Endothelial cell of umbilical vein (primary cell): ENCODE results near the gene GNAS-AS1. TPM values are rescaled to one million over a fixed set of nuclear protein-coding genes. Genes with fewer than 3 reads are reported as not detected.

Experiments
- BruUV-seq: library from RNA; stranded (reverse); fragments of 400-500 nt; replicated peaks from 2 replicates; lab custom pipeline; 2021; lab: Mats Ljungman, UMichigan
- CTCF ChIA-PET: fragments of 300-600, 350-600 bp; sonication (Branson Sonifier 250); formaldehyde crosslinking; loops from one replicate; lab custom pipeline; 2021; ENCODE audit warnings: antibody characterized with exemption, inconsistent platforms; lab: Charles Lee
- POLR2A ChIA-PET: fragments of 300-600, 350-600 bp; sonication (Branson Sonifier 250); formaldehyde crosslinking; loops from one replicate; lab custom pipeline; 2021; ENCODE audit warnings: antibody characterized with exemption, inconsistent platforms; lab: Charles Lee
- DNase-seq: peaks from one replicate; pipeline ENCODE4 v3.0.0-alpha.2; 2011; ENCODE audit warnings: low read depth, low spot score
- FAIRE-seq: peaks from 2 replicates; lab custom pipeline; 2011; peaks lifted over from hg19 to GRCh38; lab: Jason Lieb, UNC
- H2AFZ ChIP-seq: 2 replicates; pipeline ENCODE4 v1.6.0; 2012; ENCODE audit warnings: low read depth, low read length, control low read depth, inconsistent platforms
- H3K27ac ChIP-seq: 2 replicates; pipeline ENCODE4 v1.5.1; 2011; ENCODE audit warnings: low read depth, mild to moderate bottlenecking, control low read depth, low read length, moderate library complexity; ENCODE audit not compliant: insufficient read depth
- H3K27me3 ChIP-seq, 2 experiments: 2 replicates each; pipeline versions ENCODE4 v1.6.0 to v1.6.1; 2011; ENCODE audit warnings: low read length in 2 of 2, mixed read lengths in 1 of 2; ENCODE audit not compliant: control insufficient read depth in 2 of 2, insufficient read depth in 2 of 2
- H3K36me3 ChIP-seq, 2 experiments: 2 replicates in 1 of 2; 3 replicates in 1 of 2; pipeline ENCODE4 v1.5.1; 2011; ENCODE audit warnings: low read length in 2 of 2, mild to moderate bottlenecking in 1 of 2, moderate library complexity in 1 of 2; ENCODE audit not compliant: control insufficient read depth in 2 of 2, insufficient read depth in 2 of 2; ENCODE audit errors: extremely low read depth in 1 of 2
- H3K4me1 ChIP-seq: 3 replicates; pipeline ENCODE4 v1.5.1; 2011; ENCODE audit warnings: mild to moderate bottlenecking, low read length; ENCODE audit not compliant: control insufficient read depth, insufficient read depth; ENCODE audit errors: extremely low read depth
- H3K4me2 ChIP-seq: 2 replicates; pipeline ENCODE4 v1.6.1; 2011; ENCODE audit warnings: low read length, control low read depth, mixed read lengths; ENCODE audit not compliant: insufficient read depth
- H3K4me3 ChIP-seq, 3 experiments: fragments of 200-600 bp in 1 of 3; sonication (generic), shearing (Covaris generic) in 1 of 3; replicated peaks in 1 of 3; 2 replicates each; pipeline ENCODE4 v1.5.1; 2011 to 2016; ENCODE audit warnings: control low read depth in 3 of 3, low read length in 3 of 3, mild to moderate bottlenecking in 2 of 3, inconsistent platforms in 1 of 3, low read depth in 1 of 3, moderate library complexity in 1 of 3; ENCODE audit not compliant: insufficient read depth in 1 of 3
- H3K79me2 ChIP-seq: 2 replicates; pipeline ENCODE4 v1.6.0; 2012; ENCODE audit warnings: low read length, inconsistent platforms; ENCODE audit not compliant: control insufficient read depth, insufficient read depth
- H3K9ac ChIP-seq: replicated peaks from 2 replicates; pipeline ENCODE3; 2011; ENCODE audit warnings: low read length, control low read depth; ENCODE audit not compliant: insufficient read depth; ENCODE audit errors: extremely low read depth
- H3K9me1 ChIP-seq: replicated peaks from 3 replicates; pipeline ENCODE4 v1.6.0; 2011; ENCODE audit warnings: mild to moderate bottlenecking, low read length; ENCODE audit not compliant: control insufficient read depth, insufficient read depth; ENCODE audit errors: extremely low read depth
- H3K9me3 ChIP-seq: replicated peaks from 2 replicates; pipeline ENCODE4 v1.5.1; 2012; ENCODE audit warnings: low read length, inconsistent platforms; ENCODE audit not compliant: control insufficient read depth, insufficient read depth
- H4K20me1 ChIP-seq: replicated peaks from 2 replicates; pipeline ENCODE3; 2011; ENCODE audit warnings: mild to moderate bottlenecking, low read length; ENCODE audit not compliant: control insufficient read depth, insufficient read depth; ENCODE audit errors: extremely low read depth
- EZH2 ChIP-seq: IDR thresholded peaks from 2 replicates; pipeline ENCODE4 v1.6.1; 2012; ENCODE audit warnings: borderline replicate concordance, low read depth, mild to moderate bottlenecking, moderate library complexity, low read length, inconsistent platforms; ENCODE audit not compliant: severe bottlenecking
- FOS ChIP-seq: IDR thresholded peaks from 2 replicates; pipeline ENCODE4 v1.6.1; 2011; ENCODE audit warnings: mild to moderate bottlenecking, low read length, moderate library complexity, borderline replicate concordance; ENCODE audit not compliant: insufficient read depth
- GATA2 ChIP-seq: IDR thresholded peaks from 2 replicates; pipeline ENCODE4 v1.7.0; 2011; ENCODE audit warnings: low read depth, mild to moderate bottlenecking, moderate library complexity, mixed read lengths, low read length; ENCODE audit not compliant: insufficient read length, insufficient read depth
- JUN ChIP-seq: IDR thresholded peaks from 2 replicates; pipeline ENCODE4 v1.6.1; 2011; ENCODE audit warnings: borderline replicate concordance, low read depth; ENCODE audit not compliant: insufficient read length, insufficient read depth
- MAX ChIP-seq: IDR thresholded peaks from 2 replicates; pipeline ENCODE4 v1.6.1; 2011; ENCODE audit not compliant: insufficient read depth, insufficient read length
- MYC ChIP-seq: IDR thresholded peaks from one replicate; pipeline ENCODE4 v1.6.1; 2011; ENCODE audit warnings: mild to moderate bottlenecking, low read depth, low read length
- POLR2A ChIP-seq: IDR thresholded peaks from 2 replicates; pipeline ENCODE4 v1.6.1; 2012; ENCODE audit warnings: low read depth, mild to moderate bottlenecking, control low read depth, low read length
- POLR2AphosphoS5 ChIP-seq: IDR thresholded peaks from 2 replicates; pipeline ENCODE4 v1.6.1; 2012; ENCODE audit warnings: low read depth, mild to moderate bottlenecking, control low read depth, low read length, moderate library complexity; ENCODE audit not compliant: insufficient read depth
- dilution Hi-C: fragments of 300-500 bp; cut with MboI; formaldehyde crosslinking; loops from one replicate; pipeline ENCODE4 v1.15.0; 2019; ENCODE audit warnings: low sequenced_read_pairs; ENCODE audit not compliant: extremely low pct_ligation_motif_present
- intact Hi-C: fragments of 100-400 bp; cut with micrococcal nuclease; formaldehyde crosslinking; loops from one replicate; pipeline ENCODE4 v1.10.0; 2022
- polyA plus RNA-seq, 4 experiments: library from polyadenylated mRNA; depleted of rRNA in 3 of 4; stranded (reverse) in 3 of 4; unstranded in 1 of 4; fragments of >200 nt; gene quantifications; 2 replicates each; pipeline versions ENCODE4 v1.2.1 to v1.2.3, GENCODE V29; 2011 to 2012; ENCODE audit warnings: missing spikeins in 1 of 4
- total RNA-seq: library from RNA; stranded (reverse); gene quantifications from 2 replicates; pipeline ENCODE4 v1.2.3, GENCODE V29; 2021
- TF ChIP-seq, protein P1 (sequence below), 2 donors: IDR thresholded peaks; 1 replicate in 1 of 2; 2 replicates in 1 of 2; pipeline ENCODE4 v1.5.1; 2011; ENCODE audit warnings: low read length in 2 of 2, mild to moderate bottlenecking in 2 of 2, moderate library complexity in 2 of 2, control low read depth in 1 of 2, inconsistent platforms in 1 of 2, low read depth in 1 of 2; ENCODE audit not compliant: insufficient read depth in 1 of 2; ENCODE audit errors: extremely low read depth in 1 of 2

GNAS-AS1 gene
- total and polyA plus RNA-seq, 2 donors (not counting 3 experiments of a cell fraction or from before 2014, with no cell fraction given), result 0.11 to 0.58 TPM

DNA sequence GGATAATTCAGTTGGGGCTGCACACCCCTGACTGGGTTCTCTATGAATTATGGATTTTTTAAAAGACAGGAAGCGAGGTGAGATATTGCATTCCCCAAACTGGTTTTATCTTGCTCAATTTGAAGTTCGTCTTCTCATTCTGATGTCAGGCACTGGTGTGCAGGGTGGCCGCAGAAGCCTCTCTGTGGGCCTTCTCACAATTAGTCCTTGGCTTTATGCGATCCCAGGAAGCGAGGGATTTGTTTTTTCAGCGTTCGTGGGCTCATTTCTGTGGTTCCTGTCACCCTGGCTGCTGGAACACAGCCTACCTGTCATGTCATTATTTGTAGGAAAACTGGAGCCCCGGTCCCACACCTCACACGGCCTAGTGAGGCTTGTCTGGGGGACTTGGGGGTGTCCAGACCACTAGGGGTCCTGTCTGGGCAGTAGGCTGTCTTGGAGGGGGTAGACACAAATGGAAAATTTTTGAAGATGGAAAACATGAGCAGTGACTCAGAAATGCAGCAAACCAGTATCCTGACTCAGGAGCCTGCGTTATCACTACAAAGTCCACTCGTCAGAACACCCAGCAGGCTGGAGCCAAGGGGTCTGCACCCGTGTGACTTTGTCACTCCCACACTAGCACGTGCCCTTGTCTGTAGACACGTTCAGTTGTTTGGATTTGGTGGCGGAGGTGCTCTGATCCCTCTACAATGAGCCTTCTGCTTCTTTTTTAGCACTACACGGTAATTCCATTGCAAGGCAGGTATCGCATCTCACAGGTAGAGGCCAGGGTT is 42.2 kb downstream of the GNAS-AS1 start:
- BruUV-seq, result no TSS peak
- POLR2A ChIA-PET, result no interaction called here
- intact Hi-C loops (no loop called here), dilution Hi-C loops (no loop called here)
- Histone ChIP-seq H3K9me1 (no peaks in the 10 kb centered on the region), H3K4me2 (no peak overlapping the region), H3K9ac (no peak overlapping the region), H2AFZ (no peak overlapping the region), H3K4me1 (no peaks in the 10 kb centered on the region), H3K4me3 (no peak overlapping the region), H3K36me3 (no peaks in the 10 kb centered on the region), H3K79me2 (no peaks in the 10 kb centered on the region), H3K9me3 (no peaks in the 10 kb centered on the region), H3K27me3 (no peaks in the 10 kb centered on the region), H3K27ac (no peak overlapping the region), H4K20me1 (no peaks in the 10 kb centered on the region)
- CTCF ChIA-PET, result no interaction called here
- no peak for DNase-seq
- no peak for TF ChIP-seq POLR2A
- no peak for TF ChIP-seq MAX
- no peak for TF ChIP-seq POLR2AphosphoS5
- no peak for TF ChIP-seq GATA2
- no peak for TF ChIP-seq FOS
- no peak for TF ChIP-seq JUN
- TF ChIP-seq MYC, result no peak
- TF ChIP-seq EZH2, result no peak
- TF ChIP-seq, protein P1, sequence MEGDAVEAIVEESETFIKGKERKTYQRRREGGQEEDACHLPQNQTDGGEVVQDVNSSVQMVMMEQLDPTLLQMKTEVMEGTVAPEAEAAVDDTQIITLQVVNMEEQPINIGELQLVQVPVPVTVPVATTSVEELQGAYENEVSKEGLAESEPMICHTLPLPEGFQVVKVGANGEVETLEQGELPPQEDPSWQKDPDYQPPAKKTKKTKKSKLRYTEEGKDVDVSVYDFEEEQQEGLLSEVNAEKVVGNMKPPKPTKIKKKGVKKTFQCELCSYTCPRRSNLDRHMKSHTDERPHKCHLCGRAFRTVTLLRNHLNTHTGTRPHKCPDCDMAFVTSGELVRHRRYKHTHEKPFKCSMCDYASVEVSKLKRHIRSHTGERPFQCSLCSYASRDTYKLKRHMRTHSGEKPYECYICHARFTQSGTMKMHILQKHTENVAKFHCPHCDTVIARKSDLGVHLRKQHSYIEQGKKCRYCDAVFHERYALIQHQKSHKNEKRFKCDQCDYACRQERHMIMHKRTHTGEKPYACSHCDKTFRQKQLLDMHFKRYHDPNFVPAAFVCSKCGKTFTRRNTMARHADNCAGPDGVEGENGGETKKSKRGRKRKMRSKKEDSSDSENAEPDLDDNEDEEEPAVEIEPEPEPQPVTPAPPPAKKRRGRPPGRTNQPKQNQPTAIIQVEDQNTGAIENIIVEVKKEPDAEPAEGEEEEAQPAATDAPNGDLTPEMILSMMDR (IDR thresholded peaks at IDR 0.05; ENCODE audit: extremely low read depth in 1 of 2, insufficient read depth in 1 of 2, low read depth in 1 of 2, low read length in 2 of 2), result no peak
- no peak for FAIRE-seq
